ENCODE data around the gene GPN1. TPM values are rescaled to one million over a fixed set of nuclear protein-coding genes. Genes with fewer than 3 reads are reported as not detected.

Gene GPN1
- total RNA-seq, 1 donor from 2014 or later = 13.1 TPM

DNA sequence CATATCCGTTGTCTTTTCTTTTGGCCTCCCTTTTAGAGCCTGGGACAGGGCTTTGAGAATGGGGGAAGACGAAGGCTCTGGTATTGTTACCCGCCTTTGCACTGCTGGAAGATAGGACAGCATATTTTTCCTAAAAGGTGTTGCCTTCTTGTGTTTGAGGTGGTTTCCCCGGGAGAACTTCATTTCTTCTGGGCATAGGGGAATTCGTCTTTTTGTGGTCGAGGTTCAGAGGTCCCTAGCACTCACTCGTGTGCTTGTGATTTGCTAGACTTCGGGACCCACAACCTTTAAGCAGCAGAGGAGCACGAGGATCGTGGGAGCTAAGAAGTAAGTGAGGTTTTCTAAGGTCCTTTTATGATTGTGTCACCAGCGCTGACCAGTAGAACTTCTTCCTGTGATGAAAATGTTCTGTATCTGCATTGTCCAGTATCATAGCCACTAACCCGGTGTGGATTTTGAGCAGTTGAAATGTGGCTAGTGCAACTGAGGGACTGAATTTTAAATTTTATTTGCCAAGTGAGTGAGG is 45.4 kb upstream of the GPN1 start:
- peaks cover 3 to 17% of the 10 kb centered on the region in 2 donors for H3K9me3 ChIP-seq
- peak overlapping the region; percentile 72 to 75 for H3K4me3 ChIP-seq
- no peaks in the 10 kb centered on the region for H3K27me3 ChIP-seq
- TF ChIP-seq, protein P1, sequence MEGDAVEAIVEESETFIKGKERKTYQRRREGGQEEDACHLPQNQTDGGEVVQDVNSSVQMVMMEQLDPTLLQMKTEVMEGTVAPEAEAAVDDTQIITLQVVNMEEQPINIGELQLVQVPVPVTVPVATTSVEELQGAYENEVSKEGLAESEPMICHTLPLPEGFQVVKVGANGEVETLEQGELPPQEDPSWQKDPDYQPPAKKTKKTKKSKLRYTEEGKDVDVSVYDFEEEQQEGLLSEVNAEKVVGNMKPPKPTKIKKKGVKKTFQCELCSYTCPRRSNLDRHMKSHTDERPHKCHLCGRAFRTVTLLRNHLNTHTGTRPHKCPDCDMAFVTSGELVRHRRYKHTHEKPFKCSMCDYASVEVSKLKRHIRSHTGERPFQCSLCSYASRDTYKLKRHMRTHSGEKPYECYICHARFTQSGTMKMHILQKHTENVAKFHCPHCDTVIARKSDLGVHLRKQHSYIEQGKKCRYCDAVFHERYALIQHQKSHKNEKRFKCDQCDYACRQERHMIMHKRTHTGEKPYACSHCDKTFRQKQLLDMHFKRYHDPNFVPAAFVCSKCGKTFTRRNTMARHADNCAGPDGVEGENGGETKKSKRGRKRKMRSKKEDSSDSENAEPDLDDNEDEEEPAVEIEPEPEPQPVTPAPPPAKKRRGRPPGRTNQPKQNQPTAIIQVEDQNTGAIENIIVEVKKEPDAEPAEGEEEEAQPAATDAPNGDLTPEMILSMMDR (IDR thresholded peaks at IDR 0.05) = no peak
- H3K36me3 ChIP-seq = no peaks in the 10 kb centered on the region
- DNase-seq (ENCODE audit: low spot score in 2 of 2) = no peak
- peak overlapping the region; percentile 61 to 74 for H3K27ac ChIP-seq
- intact Hi-C loops (cut with DNase I) = loop anchor here (2.0 kb wide), 2 partner anchors 95 to 155 kb away; partner anchors contain the start of genes IFT172 and NRBP1
- H3K4me1 ChIP-seq = peaks cover 0 to 17% of the 10 kb centered on the region in 2 donors

DNA sequence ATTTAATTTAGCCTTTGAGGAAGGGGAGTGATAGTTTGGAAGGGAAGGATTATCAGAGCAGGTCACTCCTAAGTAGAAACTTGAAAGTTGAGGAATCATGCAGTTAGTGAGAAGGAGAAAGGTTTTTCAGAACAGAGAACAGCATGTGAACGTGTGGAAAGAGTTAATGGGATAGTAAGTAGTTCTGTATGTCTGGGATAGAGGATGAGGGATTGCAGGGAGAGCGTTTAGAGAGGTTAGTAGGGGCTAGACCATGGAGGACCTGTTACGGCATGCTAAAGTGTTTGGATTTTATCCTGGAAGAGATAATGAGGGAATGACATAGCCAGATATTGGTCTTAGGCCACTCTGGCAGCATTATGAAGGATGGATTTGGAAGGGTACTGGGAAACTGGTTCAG is 44.3 kb upstream of the GPN1 start:
- intact Hi-C loops (cut with DNase I) = no loop called here

DNA sequence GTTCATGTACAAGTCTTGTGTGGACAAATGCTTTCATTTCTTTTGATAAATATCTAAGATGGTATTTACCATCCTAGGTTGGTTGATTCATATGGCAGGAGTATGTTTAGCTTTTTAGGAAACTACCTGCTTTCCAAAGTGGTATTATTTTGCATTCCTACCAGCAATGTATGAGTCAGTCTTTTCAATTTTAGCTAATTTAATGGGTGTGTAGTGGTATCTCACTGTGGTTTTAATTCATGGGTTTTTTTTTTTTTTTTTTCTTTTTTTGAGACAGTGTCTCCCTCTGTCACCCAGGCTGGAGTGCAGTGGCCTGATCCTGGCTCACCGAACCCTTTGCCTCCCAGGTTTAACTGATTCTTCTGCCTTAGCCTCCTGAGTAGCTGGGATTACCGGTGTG is 41.8 kb upstream of the GPN1 start:
- Histone ChIP-seq H3K27ac (no peak overlapping the region), H3K4me1 (peaks cover 0 to 17% of the 10 kb centered on the region in 2 donors), H3K27me3 (no peaks in the 10 kb centered on the region), H3K4me3 (no peak overlapping the region), H3K9me3 (peaks cover 0 to 30% of the 10 kb centered on the region in 2 donors), H3K36me3 (no peaks in the 10 kb centered on the region)
- no peak for DNase-seq (ENCODE audit: low spot score in 2 of 2)
- intact Hi-C loops (cut with DNase I) = no loop called here
- TF ChIP-seq, protein P1 (IDR thresholded peaks at IDR 0.05) = no peak

More for the DNA sequence above, 44.3 kb upstream of the GPN1 start:
- Histone ChIP-seq H3K9me3 (peaks cover 0 to 17% of the 10 kb centered on the region in 2 donors), H3K4me3 (no peak overlapping the region), H3K4me1 (peaks cover 0 to 17% of the 10 kb centered on the region in 2 donors), H3K36me3 (no peaks in the 10 kb centered on the region), H3K27ac (no peak overlapping the region), H3K27me3 (no peaks in the 10 kb centered on the region)
- DNase-seq (ENCODE audit: low spot score in 2 of 2) = no peak
- TF ChIP-seq, protein P1 (IDR thresholded peaks at IDR 0.05) = no peak

DNA sequence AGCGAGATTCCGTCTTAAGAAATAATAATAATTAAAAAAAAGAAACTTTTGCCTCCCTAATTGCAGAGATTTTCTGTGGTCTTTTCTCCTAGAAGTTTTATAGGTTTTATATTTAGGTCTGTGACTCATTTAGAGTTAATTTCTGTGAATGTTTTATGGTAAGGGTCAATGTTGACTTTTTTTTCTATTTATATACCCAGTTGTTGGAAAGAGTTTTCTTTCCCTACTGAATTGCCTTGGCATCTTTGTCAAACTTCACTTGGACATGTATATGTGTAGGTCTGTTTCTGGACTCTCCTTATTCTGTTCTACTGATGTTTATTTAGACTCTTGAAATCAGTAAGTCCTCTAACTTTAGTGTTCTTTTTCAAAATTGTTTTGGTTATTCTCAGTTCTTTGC is 40.5 kb upstream of the GPN1 start:
- Histone ChIP-seq H3K27ac (no peak overlapping the region), H3K9me3 (peaks cover 0 to 30% of the 10 kb centered on the region in 2 donors), H3K36me3 (no peaks in the 10 kb centered on the region), H3K4me3 (no peak overlapping the region), H3K27me3 (no peaks in the 10 kb centered on the region), H3K4me1 (peaks cover 0 to 15% of the 10 kb centered on the region in 2 donors)
- intact Hi-C loops (cut with DNase I) = no loop called here
- TF ChIP-seq, protein P1 (IDR thresholded peaks at IDR 0.05) = no peak
- no peak for DNase-seq (ENCODE audit: low spot score in 2 of 2)

DNA sequence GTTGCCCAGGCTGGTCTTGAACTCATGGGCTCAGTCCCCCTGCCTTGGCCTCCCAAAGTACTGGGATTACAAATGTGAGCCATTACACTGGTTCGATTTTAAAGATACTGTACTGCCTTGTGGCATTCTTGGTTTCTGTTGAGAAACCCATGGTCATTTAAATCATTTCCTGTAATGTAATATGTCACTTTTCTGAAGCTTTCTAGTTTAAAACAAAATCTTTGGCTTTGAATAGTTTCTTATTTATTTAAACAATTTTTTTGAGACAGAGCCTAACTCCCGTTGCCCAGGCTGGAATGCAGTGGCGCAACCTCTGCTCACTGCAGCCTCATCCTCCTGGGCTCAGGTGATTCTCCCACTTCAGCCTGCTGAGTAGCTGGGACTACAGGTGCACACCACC is 37.1 kb upstream of the GPN1 start:
- Histone ChIP-seq H3K9me3 (peaks cover 0 to 36% of the 10 kb centered on the region in 2 donors), H3K36me3 (peaks cover 0 to 11% of the 10 kb centered on the region in 2 donors)

More for the DNA sequence above, 37.1 kb upstream of the GPN1 start:
- Histone ChIP-seq H3K4me1 (no peaks in the 10 kb centered on the region), H3K27ac (no peak overlapping the region), H3K4me3 (no peak overlapping the region), H3K27me3 (no peaks in the 10 kb centered on the region)
- intact Hi-C loops (cut with DNase I) = no loop called here
- TF ChIP-seq, protein P1 (IDR thresholded peaks at IDR 0.05) = no peak
- DNase-seq (ENCODE audit: low spot score in 2 of 2) = no peak
